ENCODE results near the gene LCOR.

LCOR gene

GRCh38 chr10:96830511-96831199 is 1.4 kb upstream of the LCOR start:
- peak; percentile 70 for TF ChIP-seq CTCF (IDR thresholded peaks at IDR 0.05)
- H3K27ac ChIP-seq: peak overlapping the region; percentile 87 to 100
- H3K4me3 ChIP-seq: no peak overlapping the region
- DNase-seq (ENCODE audit: low spot score): no peak

GRCh38 chr10:96831200-96831866 is 765 bp upstream of the LCOR start:
- no peak for DNase-seq (ENCODE audit: low spot score)
- H3K4me3 ChIP-seq: peak overlapping the region; percentile 96
- peak overlapping the region; percentile 87 to 100 for H3K27ac ChIP-seq
- TF ChIP-seq CTCF (IDR thresholded peaks at IDR 0.05): no peak

GRCh38 chr10:96832721-96833219 is 672 bp downstream of the LCOR start:
- no peak for TF ChIP-seq CTCF (IDR thresholded peaks at IDR 0.05)
- peak; percentile 90 for DNase-seq (ENCODE audit: low spot score)
- Histone ChIP-seq H3K4me3 (peak overlapping the region; percentile 96), H3K27ac (peak overlapping the region; percentile 96 to 100)

- no peak for TF ChIP-seq CTCF (IDR thresholded peaks at IDR 0.05)
- H3K27ac ChIP-seq: peak overlapping the region; percentile 96 to 100
- no peak for DNase-seq (ENCODE audit: low spot score)
- peak overlapping the region; percentile 96 for H3K4me3 ChIP-seq
Measured at GRCh38 chr10:96833220-96834001, 1.3 kb downstream of the LCOR start.

GRCh38 chr10:96834120-96834519 is 2.0 kb downstream of the LCOR start:
- no peak for DNase-seq (ENCODE audit: low spot score)
- no peak for TF ChIP-seq CTCF (IDR thresholded peaks at IDR 0.05)
- Histone ChIP-seq H3K27ac (no peak overlapping the region), H3K4me3 (peak overlapping the region; percentile 96)

GRCh38 chr10:96835899-96836298 is 3.8 kb downstream of the LCOR start:
- Histone ChIP-seq H3K27ac (no peak overlapping the region), H3K4me3 (no peak overlapping the region)
- DNase-seq (ENCODE audit: low spot score): no peak
- no peak for TF ChIP-seq CTCF (IDR thresholded peaks at IDR 0.05)

Data from coronary artery (tissue), 2 donors.